ENCODE data around the gene OR2C3.
A peak's percentile ranks its signal among the peaks of the same experiment; 100 is the strongest.

OR2C3 gene

DNA sequence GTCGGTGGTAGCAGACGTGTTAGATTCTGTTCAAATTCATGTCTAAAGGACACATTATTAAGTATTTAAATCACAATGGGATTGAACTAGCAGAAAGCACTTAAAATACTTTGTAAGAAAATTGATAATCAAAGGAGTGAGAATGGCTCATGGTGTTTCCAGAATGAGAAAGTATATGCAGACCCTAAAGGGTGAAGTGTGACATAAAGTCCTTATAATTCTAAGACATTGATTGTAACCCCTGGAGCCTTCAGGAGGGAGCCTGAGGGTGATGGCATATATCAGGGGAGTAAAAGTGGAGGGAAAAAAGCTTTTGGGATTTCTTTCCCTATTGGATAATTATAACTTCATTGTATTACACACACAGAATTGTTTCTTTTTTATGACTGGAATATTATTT lies at the start of gene OR2C3:
Gene OR2C3, minus strand, starts transcription at position 101 of the 400 bp plus-strand sequence. CDS start 3,929 bp downstream, outside the sequence.
- H3K36me3 Mint-ChIP-seq: no peaks in the 10 kb centered on the region
- peaks cover 8% of the 10 kb centered on the region for H3K27me3 Mint-ChIP-seq
- H3K4me1 Mint-ChIP-seq (ENCODE audit: low read depth): no peaks in the 10 kb centered on the region
- H3K4me3 Mint-ChIP-seq: no peak within 1 kb of the TSS
- no peaks in the 10 kb centered on the region for H3K9me3 Mint-ChIP-seq (ENCODE audit: low read depth)
- no peak within 1 kb of the TSS for H3K27ac Mint-ChIP-seq

GRCh38 chr1:247578946-247579460 lies 42.8 kb upstream of the OR2C3 start:
- H3K36me3 Mint-ChIP-seq: no peaks in the 10 kb centered on the region
- H3K4me1 Mint-ChIP-seq (ENCODE audit: low read depth): no peaks in the 10 kb centered on the region
- no peaks in the 10 kb centered on the region for H3K9me3 Mint-ChIP-seq (ENCODE audit: low read depth)
- H3K27me3 Mint-ChIP-seq: no peaks in the 10 kb centered on the region
- H3K27ac Mint-ChIP-seq: no peak overlapping the region
- no peak overlapping the region for H3K4me3 Mint-ChIP-seq

- Mint-ChIP-seq H3K4me1 (ENCODE audit: low read depth) (no peaks in the 10 kb centered on the region), H3K9me3 (ENCODE audit: low read depth) (peaks cover 4% of the 10 kb centered on the region), H3K27ac (no peak overlapping the region), H3K27me3 (peaks cover 2% of the 10 kb centered on the region), H3K36me3 (no peaks in the 10 kb centered on the region), H3K4me3 (no peak overlapping the region)
Measured at GRCh38 chr1:247576514-247576913, 40.3 kb upstream of the OR2C3 start.

DNA sequence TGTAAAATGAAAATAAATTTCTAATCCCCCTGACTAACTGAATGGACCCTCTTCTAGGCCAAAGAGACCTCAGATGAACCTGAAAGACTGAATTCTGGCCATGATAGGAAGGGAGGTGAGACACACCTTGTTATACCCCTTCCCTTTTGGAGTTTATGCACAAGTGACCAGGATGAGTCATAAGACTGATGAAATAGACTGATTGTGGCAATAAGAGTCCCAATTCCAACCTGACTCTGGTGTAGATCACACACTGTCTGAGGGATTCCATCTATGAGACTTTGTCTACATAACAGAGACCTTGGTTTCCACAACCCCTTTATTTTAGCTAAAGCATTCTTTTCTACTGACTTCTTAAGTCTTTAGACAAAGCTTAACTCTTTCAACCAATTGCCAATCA lies 38.4 kb upstream of the OR2C3 start:
- Mint-ChIP-seq H3K36me3 (peaks cover 4% of the 10 kb centered on the region), H3K4me1 (ENCODE audit: low read depth) (no peaks in the 10 kb centered on the region), H3K9me3 (ENCODE audit: low read depth) (peaks cover 12% of the 10 kb centered on the region), H3K27me3 (peaks cover 4% of the 10 kb centered on the region), H3K4me3 (no peak overlapping the region), H3K27ac (no peak overlapping the region)

DNA sequence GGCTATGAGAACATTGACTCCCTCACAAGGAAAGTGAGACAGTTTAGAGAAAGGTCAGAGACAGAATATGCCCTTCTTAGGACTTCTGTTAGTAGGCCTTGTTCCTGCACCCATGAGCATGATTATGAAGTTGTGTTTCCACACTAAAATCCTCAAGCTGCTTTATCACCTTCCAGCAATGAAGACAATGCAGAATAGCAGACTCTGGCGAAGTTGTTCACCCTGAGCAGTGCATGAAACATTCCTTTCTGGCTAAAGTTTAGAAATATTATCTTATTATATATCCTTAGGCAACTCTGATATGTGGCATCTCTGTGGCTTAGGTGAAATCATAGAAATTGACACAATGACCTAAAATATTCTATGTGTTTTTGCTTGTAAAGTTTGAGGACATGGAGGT lies 38.0 kb upstream of the OR2C3 start:
- Mint-ChIP-seq H3K4me3 (no peak overlapping the region), H3K27me3 (peaks cover 4% of the 10 kb centered on the region), H3K4me1 (ENCODE audit: low read depth) (no peaks in the 10 kb centered on the region), H3K27ac (no peak overlapping the region), H3K36me3 (peaks cover 4% of the 10 kb centered on the region), H3K9me3 (ENCODE audit: low read depth) (peaks cover 12% of the 10 kb centered on the region)

DNA sequence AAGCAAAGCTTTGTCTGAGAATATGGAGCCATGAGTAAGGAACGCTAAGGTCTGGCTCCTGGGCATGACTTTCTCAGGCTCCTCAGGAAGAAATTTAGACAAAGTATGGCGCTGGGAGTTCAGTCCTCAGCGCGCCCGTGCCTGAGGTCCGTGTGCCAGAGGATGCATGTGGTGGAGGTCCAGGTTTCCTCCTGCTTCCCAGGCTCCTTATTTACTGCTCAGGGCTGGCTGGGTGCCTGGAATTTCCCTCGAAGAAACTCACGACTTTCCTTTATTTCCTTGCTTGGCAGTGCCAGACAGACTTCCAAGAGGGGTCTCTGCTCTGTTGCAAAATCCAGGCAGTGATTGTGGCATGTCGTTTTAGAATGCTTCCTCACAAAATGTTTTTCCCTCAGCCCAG lies 26.0 kb upstream of the OR2C3 start:
- peaks cover 13% of the 10 kb centered on the region for H3K4me1 Mint-ChIP-seq (ENCODE audit: low read depth)
- H3K27me3 Mint-ChIP-seq: peaks cover 3% of the 10 kb centered on the region
- H3K4me3 Mint-ChIP-seq: no peak overlapping the region
- H3K36me3 Mint-ChIP-seq: no peaks in the 10 kb centered on the region
- H3K9me3 Mint-ChIP-seq (ENCODE audit: low read depth): no peaks in the 10 kb centered on the region
- H3K27ac Mint-ChIP-seq: no peak overlapping the region

- no peaks in the 10 kb centered on the region for H3K36me3 Mint-ChIP-seq
- no peak overlapping the region for H3K4me3 Mint-ChIP-seq
- no peaks in the 10 kb centered on the region for H3K9me3 Mint-ChIP-seq (ENCODE audit: low read depth)
- peaks cover 13% of the 10 kb centered on the region for H3K4me1 Mint-ChIP-seq (ENCODE audit: low read depth)
- H3K27ac Mint-ChIP-seq: no peak overlapping the region
- H3K27me3 Mint-ChIP-seq: peaks cover 3% of the 10 kb centered on the region
Measured at GRCh38 chr1:247561711-247562110, 25.5 kb upstream of the OR2C3 start.

GRCh38 chr1:247557926-247558674 lies 21.9 kb upstream of the OR2C3 start:
- Mint-ChIP-seq H3K4me1 (ENCODE audit: low read depth) (peaks cover 13% of the 10 kb centered on the region), H3K27ac (peak overlapping the region; percentile 42)

GRCh38 chr1:247552231-247552630 lies 16.0 kb upstream of the OR2C3 start:
- H3K27ac Mint-ChIP-seq: no peak overlapping the region
- H3K36me3 Mint-ChIP-seq: no peaks in the 10 kb centered on the region
- H3K27me3 Mint-ChIP-seq: peaks cover 4% of the 10 kb centered on the region
- H3K4me1 Mint-ChIP-seq (ENCODE audit: low read depth): peaks cover 10% of the 10 kb centered on the region
- no peak overlapping the region for H3K4me3 Mint-ChIP-seq
- H3K9me3 Mint-ChIP-seq (ENCODE audit: low read depth): no peaks in the 10 kb centered on the region

More at GRCh38 chr1:247557926-247558674, 21.9 kb upstream of the OR2C3 start:
- Mint-ChIP-seq H3K27me3 (peaks cover 3% of the 10 kb centered on the region), H3K9me3 (ENCODE audit: low read depth) (no peaks in the 10 kb centered on the region), H3K36me3 (no peaks in the 10 kb centered on the region), H3K4me3 (no peak overlapping the region)

DNA sequence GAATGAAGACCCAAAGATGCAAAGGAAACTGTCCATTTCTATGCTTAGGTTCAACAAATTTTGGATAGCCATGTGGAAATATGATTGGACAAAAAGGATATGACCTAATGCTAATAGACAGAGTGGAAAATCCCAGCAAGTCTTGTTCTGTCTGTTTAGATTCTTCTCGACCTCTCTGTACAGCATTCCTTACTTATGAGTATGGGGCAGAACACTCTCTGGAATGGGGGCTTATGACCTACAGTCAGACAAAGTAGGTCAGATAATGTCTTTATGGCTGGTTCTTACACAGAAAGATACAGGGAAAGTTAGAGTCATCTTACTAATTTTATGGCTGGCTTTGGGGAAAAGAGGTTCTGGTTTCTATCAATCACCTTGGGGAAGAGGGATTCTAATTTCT lies 15.5 kb upstream of the OR2C3 start:
- H3K4me1 Mint-ChIP-seq (ENCODE audit: low read depth): peaks cover 10% of the 10 kb centered on the region
- H3K27me3 Mint-ChIP-seq: peaks cover 6% of the 10 kb centered on the region
- H3K36me3 Mint-ChIP-seq: no peaks in the 10 kb centered on the region
- H3K27ac Mint-ChIP-seq: peak overlapping the region; percentile 19
- H3K9me3 Mint-ChIP-seq (ENCODE audit: low read depth): no peaks in the 10 kb centered on the region
- H3K4me3 Mint-ChIP-seq: no peak overlapping the region

DNA sequence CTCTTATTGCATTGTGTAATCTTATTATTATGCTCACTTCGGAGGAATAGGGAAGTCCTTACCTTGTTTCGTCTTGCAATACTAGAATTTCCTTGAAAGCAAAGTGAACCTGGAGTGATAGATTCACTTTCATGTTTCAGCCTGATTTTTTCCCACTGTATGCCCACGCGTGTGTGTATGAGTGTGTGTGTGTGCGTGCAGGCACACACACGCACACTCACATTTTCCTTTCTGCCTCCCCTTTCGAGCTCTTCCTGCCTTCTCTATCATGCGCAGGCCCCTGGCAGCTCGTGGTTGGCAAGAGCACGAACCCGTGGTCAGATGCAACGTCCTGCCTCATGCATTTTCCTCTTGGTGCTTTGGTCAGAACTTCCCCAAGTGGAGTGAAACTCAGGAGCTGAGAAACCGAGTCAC lies 12.5 kb upstream of the OR2C3 start, which contains the start of gene GCSAML:
Gene GCSAML, plus strand, starts transcription at position 366 of the 414 bp plus-strand sequence. CDS start 58 bp downstream, outside the sequence.
- peaks cover 10% of the 10 kb centered on the region for H3K27me3 Mint-ChIP-seq
- H3K4me3 Mint-ChIP-seq: peak within 1 kb of the TSS; percentile 9
- H3K4me1 Mint-ChIP-seq (ENCODE audit: low read depth): peaks cover 10% of the 10 kb centered on the region
- H3K27ac Mint-ChIP-seq: peak within 1 kb of the TSS; percentile 7
- no peaks in the 10 kb centered on the region for H3K9me3 Mint-ChIP-seq (ENCODE audit: low read depth)
- no peaks in the 10 kb centered on the region for H3K36me3 Mint-ChIP-seq

- no peak overlapping the region for H3K27ac Mint-ChIP-seq
- H3K4me1 Mint-ChIP-seq (ENCODE audit: low read depth): peaks cover 10% of the 10 kb centered on the region
- peaks cover 10% of the 10 kb centered on the region for H3K27me3 Mint-ChIP-seq
- no peak overlapping the region for H3K4me3 Mint-ChIP-seq
- no peaks in the 10 kb centered on the region for H3K36me3 Mint-ChIP-seq
- H3K9me3 Mint-ChIP-seq (ENCODE audit: low read depth): no peaks in the 10 kb centered on the region
Measured at GRCh38 chr1:247548092-247548491, 11.9 kb upstream of the OR2C3 start.

- no peaks in the 10 kb centered on the region for H3K4me1 Mint-ChIP-seq (ENCODE audit: low read depth)
- no peaks in the 10 kb centered on the region for H3K36me3 Mint-ChIP-seq
- H3K9me3 Mint-ChIP-seq (ENCODE audit: low read depth): no peaks in the 10 kb centered on the region
- H3K27me3 Mint-ChIP-seq: peaks cover 9% of the 10 kb centered on the region
- no peak overlapping the region for H3K27ac Mint-ChIP-seq
- H3K4me3 Mint-ChIP-seq: no peak overlapping the region
Measured at GRCh38 chr1:247542811-247543210, 6.6 kb upstream of the OR2C3 start.

DNA sequence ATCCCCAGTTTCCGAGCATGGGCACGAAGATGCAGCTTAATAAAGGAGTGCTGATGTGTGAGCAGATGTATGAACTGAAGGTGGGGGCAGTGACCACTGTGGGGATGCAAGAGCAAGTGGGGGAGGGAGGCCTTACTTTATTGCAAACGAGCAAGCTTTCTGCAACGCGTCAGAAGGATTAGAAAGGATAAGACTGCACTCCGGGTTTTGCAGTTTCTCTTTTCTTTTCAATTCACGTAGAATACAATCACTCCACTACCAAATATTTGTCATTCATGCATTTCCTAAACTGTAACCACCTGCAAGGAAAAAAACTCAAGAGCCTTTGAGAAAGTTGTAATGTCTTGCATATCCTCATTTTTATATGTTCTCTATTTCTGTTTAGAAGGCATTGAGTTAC lies 4.3 kb upstream of the OR2C3 start:
- H3K27me3 Mint-ChIP-seq: peaks cover 3% of the 10 kb centered on the region
- no peaks in the 10 kb centered on the region for H3K36me3 Mint-ChIP-seq
- no peaks in the 10 kb centered on the region for H3K9me3 Mint-ChIP-seq (ENCODE audit: low read depth)
- no peak overlapping the region for H3K4me3 Mint-ChIP-seq
- no peaks in the 10 kb centered on the region for H3K4me1 Mint-ChIP-seq (ENCODE audit: low read depth)
- no peak overlapping the region for H3K27ac Mint-ChIP-seq

DNA sequence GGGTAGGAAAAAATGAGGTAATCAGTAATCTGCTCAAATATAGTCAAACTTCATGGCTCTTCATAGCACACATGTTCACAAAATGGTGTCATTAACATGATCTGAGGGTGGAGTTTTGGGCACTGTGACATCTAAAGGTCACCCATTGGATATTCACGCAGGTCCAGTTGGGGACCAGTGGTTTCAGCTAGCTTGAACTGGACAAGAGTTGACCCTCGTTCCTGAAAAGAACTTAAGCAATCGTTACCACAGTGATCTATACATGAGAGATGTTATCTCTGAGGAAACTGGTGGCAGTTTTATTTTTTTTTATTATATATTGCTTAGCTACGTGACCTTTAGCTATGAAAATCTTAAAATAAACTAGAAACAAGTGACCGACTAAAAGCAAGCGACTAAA lies 3.0 kb upstream of the OR2C3 start:
- H3K27me3 Mint-ChIP-seq: peaks cover 3% of the 10 kb centered on the region
- no peaks in the 10 kb centered on the region for H3K36me3 Mint-ChIP-seq
- H3K4me3 Mint-ChIP-seq: no peak overlapping the region
- no peak overlapping the region for H3K27ac Mint-ChIP-seq
- H3K9me3 Mint-ChIP-seq (ENCODE audit: low read depth): no peaks in the 10 kb centered on the region
- H3K4me1 Mint-ChIP-seq (ENCODE audit: low read depth): no peaks in the 10 kb centered on the region

DNA sequence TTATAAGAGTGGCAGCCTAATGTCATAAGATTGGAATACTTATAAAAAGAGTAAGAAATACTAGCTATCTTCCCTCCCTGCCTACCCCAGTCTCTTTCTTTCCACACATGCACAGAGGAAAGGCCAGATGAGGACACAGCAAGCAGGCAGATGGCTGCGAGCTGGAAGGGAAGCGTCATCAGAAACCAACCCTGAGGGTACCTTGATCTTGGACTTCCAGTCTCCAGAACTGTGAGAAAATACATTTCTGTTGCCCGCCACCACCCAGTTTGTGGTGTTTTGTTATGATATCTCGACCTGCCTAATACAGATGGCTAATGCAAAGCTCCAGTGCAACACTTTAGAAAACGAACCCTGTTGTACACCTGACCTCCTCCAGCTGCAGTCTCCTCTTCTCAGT lies 2.3 kb upstream of the OR2C3 start:
- Mint-ChIP-seq H3K4me1 (ENCODE audit: low read depth) (no peaks in the 10 kb centered on the region), H3K27me3 (peaks cover 3% of the 10 kb centered on the region), H3K4me3 (no peak overlapping the region), H3K36me3 (no peaks in the 10 kb centered on the region), H3K9me3 (ENCODE audit: low read depth) (no peaks in the 10 kb centered on the region), H3K27ac (no peak overlapping the region)
